22Rv1 (cell line): ENCODE results near the gene ZNF609.

Experiments used
- ZFX ChIP-seq: fragments of 450-650 bp; IDR thresholded peaks from 2 replicates; pipeline ENCODE4 v1.6.1; 2017; ENCODE audit warnings: antibody characterized with exemption, borderline replicate concordance
- TF ChIP-seq, protein P1 (sequence below): fragments of 450-650 bp; IDR thresholded peaks from 2 replicates; pipeline ENCODE4 v1.5.1; 2017; ENCODE audit warnings: mild to moderate bottlenecking

GRCh38 chr15:64472161-64472560 lies 11.8 kb downstream of the ZNF609 start:
- TF ChIP-seq, protein P1, sequence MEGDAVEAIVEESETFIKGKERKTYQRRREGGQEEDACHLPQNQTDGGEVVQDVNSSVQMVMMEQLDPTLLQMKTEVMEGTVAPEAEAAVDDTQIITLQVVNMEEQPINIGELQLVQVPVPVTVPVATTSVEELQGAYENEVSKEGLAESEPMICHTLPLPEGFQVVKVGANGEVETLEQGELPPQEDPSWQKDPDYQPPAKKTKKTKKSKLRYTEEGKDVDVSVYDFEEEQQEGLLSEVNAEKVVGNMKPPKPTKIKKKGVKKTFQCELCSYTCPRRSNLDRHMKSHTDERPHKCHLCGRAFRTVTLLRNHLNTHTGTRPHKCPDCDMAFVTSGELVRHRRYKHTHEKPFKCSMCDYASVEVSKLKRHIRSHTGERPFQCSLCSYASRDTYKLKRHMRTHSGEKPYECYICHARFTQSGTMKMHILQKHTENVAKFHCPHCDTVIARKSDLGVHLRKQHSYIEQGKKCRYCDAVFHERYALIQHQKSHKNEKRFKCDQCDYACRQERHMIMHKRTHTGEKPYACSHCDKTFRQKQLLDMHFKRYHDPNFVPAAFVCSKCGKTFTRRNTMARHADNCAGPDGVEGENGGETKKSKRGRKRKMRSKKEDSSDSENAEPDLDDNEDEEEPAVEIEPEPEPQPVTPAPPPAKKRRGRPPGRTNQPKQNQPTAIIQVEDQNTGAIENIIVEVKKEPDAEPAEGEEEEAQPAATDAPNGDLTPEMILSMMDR: no peak
- no peak for TF ChIP-seq ZFX
